ENCODE data around the gene HAGH.

DNA sequence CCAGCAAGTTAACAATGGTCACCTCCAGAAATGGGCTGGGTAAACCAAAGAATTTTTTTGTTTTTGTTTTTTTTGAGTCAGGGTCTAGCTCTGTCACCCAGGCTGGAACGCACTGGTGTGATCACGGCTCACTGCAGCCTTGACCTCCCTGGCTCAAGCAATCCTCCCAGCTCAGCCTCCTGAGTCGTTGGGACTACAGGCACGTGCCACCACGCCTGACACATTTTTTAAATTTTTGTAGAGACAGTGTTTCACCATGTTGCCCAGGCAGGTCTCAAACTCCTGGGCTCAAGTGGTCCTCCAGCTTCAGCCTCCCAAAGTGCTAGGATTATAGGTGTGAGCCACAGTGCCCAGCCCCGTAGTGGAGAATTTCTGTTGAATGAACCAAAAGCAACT is 46.0 kb downstream of the HAGH start:
- TF ChIP-seq SRSF1 (IDR thresholded peaks at IDR 0.05; ENCODE audit: low read depth, low read length) (no peak), CBX5 (IDR thresholded peaks at IDR 0.05; ENCODE audit: borderline replicate concordance, low read depth) (no peak), DDX20 (tag; IDR thresholded peaks at IDR 0.05; ENCODE audit: low read depth) (no peak), LARP7 (IDR thresholded peaks at IDR 0.05) (no peak), RCOR1 (IDR thresholded peaks at IDR 0.05; ENCODE audit: borderline replicate concordance in 1 of 2, low read depth in 2 of 2, low read length in 2 of 2) (no peak), FOSL1 (tag; conservative IDR thresholded peaks at IDR 0.05) (no peak), SMAD4 (CRISPR knock-in tag; conservative IDR thresholded peaks at IDR 0.05) (no peak), ESRRB (CRISPR knock-in tag; IDR thresholded peaks at IDR 0.05; ENCODE audit: borderline replicate concordance) (no peak), KLF6 (CRISPR knock-in tag; IDR thresholded peaks at IDR 0.05; ENCODE audit: borderline replicate concordance) (no peak), ZBED1 (IDR thresholded peaks at IDR 0.05) (no peak), TAF1 (IDR thresholded peaks at IDR 0.05; ENCODE audit: control insufficient read depth, extremely low read depth, insufficient read depth, low read length, severe bottlenecking) (no peak), POLR2G (IDR thresholded peaks at IDR 0.05; ENCODE audit: low read depth, low read length) (no peak), RAD21 (CRISPR knock-in tag; conservative IDR thresholded peaks at IDR 0.05 in 1 of 2, IDR thresholded peaks at IDR 0.05 in 1 of 2) (no peak)

All from K562 (cell line).